Measurements from ENCODE around the gene FGF14.

The FGF14 gene

GRCh38 chr13:102170305-102170704 is 231.5 kb downstream of the FGF14 start:
- Histone ChIP-seq H3K36me3 (ENCODE audit: low read length) (no peaks in the 10 kb centered on the region), H3K79me2 (ENCODE audit: insufficient read depth, low read length) (no peaks in the 10 kb centered on the region), H3K9ac (ENCODE audit: low read length) (no peak overlapping the region), H2AFZ (ENCODE audit: low read depth, low read length, severe bottlenecking) (no peak overlapping the region), H3F3A (ENCODE audit: insufficient read depth) (no peaks in the 10 kb centered on the region), H3K9me3 (ENCODE audit: insufficient read depth, low read length) (no peaks in the 10 kb centered on the region), H3K9me2 (replicated peaks; ENCODE audit: insufficient read depth, low read length) (no peaks in the 10 kb centered on the region), H3K27me3 (ENCODE audit: low read length) (no peaks in the 10 kb centered on the region), H3K4me2 (ENCODE audit: low read depth, low read length, poor library complexity, severe bottlenecking) (no peak overlapping the region), H4K20me1 (ENCODE audit: low read depth, low read length) (no peaks in the 10 kb centered on the region), H3K27ac (ENCODE audit: low read depth, low read length) (no peak overlapping the region), H3K4me3 (ENCODE audit: insufficient read depth, low read length, poor library complexity, severe bottlenecking) (no peak overlapping the region)
- TF ChIP-seq CTCF (IDR thresholded peaks at IDR 0.05; ENCODE audit: insufficient read depth, low read length, poor library complexity, severe bottlenecking): no peak
- no peak for TF ChIP-seq EZH2phosphoT487 (conservative IDR thresholded peaks at IDR 0.05; ENCODE audit: low read length)

- no peaks in the 10 kb centered on the region for H3K36me3 ChIP-seq (ENCODE audit: low read length)
Observed at GRCh38 chr13:102169471-102170015, 232.3 kb downstream of the FGF14 start.

GRCh38 chr13:102152790-102153189 is 249.1 kb downstream of the FGF14 start:
- Histone ChIP-seq H3K4me2 (ENCODE audit: low read depth, low read length, poor library complexity, severe bottlenecking) (no peak overlapping the region), H3K9ac (ENCODE audit: low read length) (no peak overlapping the region), H3K4me3 (ENCODE audit: insufficient read depth, low read length, poor library complexity, severe bottlenecking) (no peak overlapping the region), H2AFZ (ENCODE audit: low read depth, low read length, severe bottlenecking) (no peak overlapping the region), H4K20me1 (ENCODE audit: low read depth, low read length) (no peaks in the 10 kb centered on the region), H3K79me2 (ENCODE audit: insufficient read depth, low read length) (no peaks in the 10 kb centered on the region), H3K27me3 (ENCODE audit: low read length) (no peaks in the 10 kb centered on the region; the same call in 1 of the 2 replicates), H3K27ac (ENCODE audit: low read depth, low read length) (no peak overlapping the region), H3K9me2 (replicated peaks; ENCODE audit: insufficient read depth, low read length) (no peaks in the 10 kb centered on the region), H3K9me3 (ENCODE audit: insufficient read depth, low read length) (no peaks in the 10 kb centered on the region), H3K36me3 (ENCODE audit: low read length) (no peaks in the 10 kb centered on the region), H3F3A (ENCODE audit: insufficient read depth) (no peaks in the 10 kb centered on the region)
- TF ChIP-seq CTCF (IDR thresholded peaks at IDR 0.05; ENCODE audit: insufficient read depth, low read length, poor library complexity, severe bottlenecking) (no peak), EZH2phosphoT487 (conservative IDR thresholded peaks at IDR 0.05; ENCODE audit: low read length) (no peak)

More at GRCh38 chr13:102169471-102170015, 232.3 kb downstream of the FGF14 start:
- H3K79me2 ChIP-seq (ENCODE audit: insufficient read depth, low read length): no peaks in the 10 kb centered on the region
- H3K27ac ChIP-seq (ENCODE audit: low read depth, low read length): no peak overlapping the region
- no peak overlapping the region for H3K4me3 ChIP-seq (ENCODE audit: insufficient read depth, low read length, poor library complexity, severe bottlenecking)
- no peak overlapping the region for H2AFZ ChIP-seq (ENCODE audit: low read depth, low read length, severe bottlenecking)
- no peaks in the 10 kb centered on the region for H3K9me3 ChIP-seq (ENCODE audit: insufficient read depth, low read length)
- TF ChIP-seq CTCF (IDR thresholded peaks at IDR 0.05; ENCODE audit: insufficient read depth, low read length, poor library complexity, severe bottlenecking) (no peak), EZH2phosphoT487 (conservative IDR thresholded peaks at IDR 0.05; ENCODE audit: low read length) (no peak)
- no peak overlapping the region for H3K9ac ChIP-seq (ENCODE audit: low read length)
- no peaks in the 10 kb centered on the region for H3K9me2 ChIP-seq (replicated peaks; ENCODE audit: insufficient read depth, low read length)
- H3K4me2 ChIP-seq (ENCODE audit: low read depth, low read length, poor library complexity, severe bottlenecking): no peak overlapping the region
- H3F3A ChIP-seq (ENCODE audit: insufficient read depth): no peaks in the 10 kb centered on the region
- H4K20me1 ChIP-seq (ENCODE audit: low read depth, low read length): no peaks in the 10 kb centered on the region
- H3K27me3 ChIP-seq (ENCODE audit: low read length): no peaks in the 10 kb centered on the region
